K562 (cell line): ENCODE measurements around the gene PPARD. TPM values are rescaled to one million over a fixed set of nuclear protein-coding genes. Genes with fewer than 3 reads are reported as not detected.

Experiments used
- GTF2F1 ChIP-seq: IDR thresholded peaks from 2 replicates; pipeline ENCODE4 v1.6.1; 2011; ENCODE audit warnings: low read depth, low read length, improper control_type of control experiment
- MBD1 ChIP-seq: fragments of 250-450 bp; sonication (Bioruptor Pico); IDR thresholded peaks from 2 replicates; pipeline ENCODE4 v1.8.0; 2022; ENCODE audit warnings: inconsistent platforms
- MEF2A ChIP-seq: IDR thresholded peaks from 2 replicates; pipeline ENCODE4 v1.6.1; 2011; ENCODE audit warnings: low read depth, mild to moderate bottlenecking, low read length, moderate library complexity; ENCODE audit not compliant: control insufficient read depth
- MLLT1 ChIP-seq, 2 experiments: fragments of 450-650 bp; IDR thresholded peaks; 2 replicates each; pipeline ENCODE4 v1.6.1; 2016
- MXI1 ChIP-seq: IDR thresholded peaks from 2 replicates; pipeline ENCODE4 v1.6.1; 2011; ENCODE audit warnings: low read depth, mild to moderate bottlenecking, improper control_type of control experiment, low read length
- TCF7 ChIP-seq: sonication (generic); IDR thresholded peaks from 2 replicates; pipeline ENCODE4 v1.6.1; 2016; ENCODE audit warnings: antibody characterized with exemption, borderline replicate concordance
- ZNF12 ChIP-seq: sonication (generic); formaldehyde crosslinking; IDR thresholded peaks from 2 replicates; pipeline ENCODE4 v1.4.0; 2020; ENCODE audit warnings: mild to moderate bottlenecking, missing genetic modification reagents
- ZNF347 ChIP-seq: fragments of 450-650 bp; formaldehyde crosslinking; IDR thresholded peaks from 2 replicates; pipeline ENCODE4 v1.4.0; 2020; ENCODE audit warnings: low read depth, mild to moderate bottlenecking, moderate library complexity
- polyA plus RNA-seq, 8 experiments: library from polyadenylated mRNA; depleted of rRNA in 4 of 8; stranded (reverse) in 5 of 8; unstranded in 3 of 8; fragments of >200 nt; fragmentation: Nextera tagmentation in 2 of 8; fragmentation: Illumina TruSeq in 1 of 8; extraction: Ambion mirVana in 2 of 8; extraction: Trizol in 1 of 8; gene quantifications; 2 replicates each; pipeline versions ENCODE4 v1.2.1 to v1.2.3, GENCODE V29; 2011 to 2014; ENCODE audit warnings: inconsistent platforms in 1 of 8, missing spikeins in 1 of 8
- total RNA-seq, 7 experiments: library from RNA; depleted of rRNA in 6 of 7; stranded (reverse); fragments of >200 nt in 6 of 7; fragmentation: Illumina TruSeq in 2 of 7; extraction: Trizol in 2 of 7; gene quantifications; 2 replicates each; pipeline versions ENCODE4 v1.2.1 to v1.2.3, GENCODE V29; 2011 to 2021; ENCODE audit warnings: low replicate concordance in 1 of 7
- TF ChIP-seq, protein P1 (sequence below): fragments of 200-800 bp; sonication (Bioruptor generic); IDR thresholded peaks from 2 replicates; pipeline ENCODE4 v1.6.1; 2016; ENCODE audit warnings: missing genetic modification characterization, missing compliant biosample characterization
- TF ChIP-seq, protein P2 (sequence below): fragments of 250-450 bp; sonication (Bioruptor Pico); IDR thresholded peaks from 2 replicates; pipeline ENCODE4 v1.5.0; 2021; ENCODE audit warnings: mild to moderate bottlenecking, borderline replicate concordance
- TF ChIP-seq, protein P3 (sequence below): fragments of 250-450 bp; sonication (Bioruptor Pico); IDR thresholded peaks from 2 replicates; pipeline ENCODE4 v1.4.0; 2020

The PPARD gene
- total and polyA plus RNA-seq, 9 of the 15 experiments (the other 6 are each of a cell fraction or from before 2014, with no cell fraction given), result 0.14 to 13.2 (median 3.8) TPM

GRCh38 chr6:35342258-35343091 lies at the start of gene PPARD (continued):
- TF ChIP-seq, protein P1, sequence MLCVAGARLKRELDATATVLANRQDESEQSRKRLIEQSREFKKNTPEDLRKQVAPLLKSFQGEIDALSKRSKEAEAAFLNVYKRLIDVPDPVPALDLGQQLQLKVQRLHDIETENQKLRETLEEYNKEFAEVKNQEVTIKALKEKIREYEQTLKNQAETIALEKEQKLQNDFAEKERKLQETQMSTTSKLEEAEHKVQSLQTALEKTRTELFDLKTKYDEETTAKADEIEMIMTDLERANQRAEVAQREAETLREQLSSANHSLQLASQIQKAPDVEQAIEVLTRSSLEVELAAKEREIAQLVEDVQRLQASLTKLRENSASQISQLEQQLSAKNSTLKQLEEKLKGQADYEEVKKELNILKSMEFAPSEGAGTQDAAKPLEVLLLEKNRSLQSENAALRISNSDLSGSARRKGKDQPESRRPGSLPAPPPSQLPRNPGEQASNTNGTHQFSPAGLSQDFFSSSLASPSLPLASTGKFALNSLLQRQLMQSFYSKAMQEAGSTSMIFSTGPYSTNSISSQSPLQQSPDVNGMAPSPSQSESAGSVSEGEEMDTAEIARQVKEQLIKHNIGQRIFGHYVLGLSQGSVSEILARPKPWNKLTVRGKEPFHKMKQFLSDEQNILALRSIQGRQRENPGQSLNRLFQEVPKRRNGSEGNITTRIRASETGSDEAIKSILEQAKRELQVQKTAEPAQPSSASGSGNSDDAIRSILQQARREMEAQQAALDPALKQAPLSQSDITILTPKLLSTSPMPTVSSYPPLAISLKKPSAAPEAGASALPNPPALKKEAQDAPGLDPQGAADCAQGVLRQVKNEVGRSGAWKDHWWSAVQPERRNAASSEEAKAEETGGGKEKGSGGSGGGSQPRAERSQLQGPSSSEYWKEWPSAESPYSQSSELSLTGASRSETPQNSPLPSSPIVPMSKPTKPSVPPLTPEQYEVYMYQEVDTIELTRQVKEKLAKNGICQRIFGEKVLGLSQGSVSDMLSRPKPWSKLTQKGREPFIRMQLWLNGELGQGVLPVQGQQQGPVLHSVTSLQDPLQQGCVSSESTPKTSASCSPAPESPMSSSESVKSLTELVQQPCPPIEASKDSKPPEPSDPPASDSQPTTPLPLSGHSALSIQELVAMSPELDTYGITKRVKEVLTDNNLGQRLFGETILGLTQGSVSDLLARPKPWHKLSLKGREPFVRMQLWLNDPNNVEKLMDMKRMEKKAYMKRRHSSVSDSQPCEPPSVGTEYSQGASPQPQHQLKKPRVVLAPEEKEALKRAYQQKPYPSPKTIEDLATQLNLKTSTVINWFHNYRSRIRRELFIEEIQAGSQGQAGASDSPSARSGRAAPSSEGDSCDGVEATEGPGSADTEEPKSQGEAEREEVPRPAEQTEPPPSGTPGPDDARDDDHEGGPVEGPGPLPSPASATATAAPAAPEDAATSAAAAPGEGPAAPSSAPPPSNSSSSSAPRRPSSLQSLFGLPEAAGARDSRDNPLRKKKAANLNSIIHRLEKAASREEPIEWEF (CRISPR knock-in tag), result no peak
- TF ChIP-seq TCF7, result peak; percentile 71; the same call in 1 of the 2 replicates
- TF ChIP-seq MLLT1 (IDR thresholded peaks at IDR 0.05), result no peak
- no peak for TF ChIP-seq ZNF347 (CRISPR knock-in tag)
- no peak for TF ChIP-seq MBD1 (CRISPR knock-in tag)
- TF ChIP-seq MEF2A, result peak; percentile 19; the same call in 1 of the 2 replicates
- TF ChIP-seq, protein P2, sequence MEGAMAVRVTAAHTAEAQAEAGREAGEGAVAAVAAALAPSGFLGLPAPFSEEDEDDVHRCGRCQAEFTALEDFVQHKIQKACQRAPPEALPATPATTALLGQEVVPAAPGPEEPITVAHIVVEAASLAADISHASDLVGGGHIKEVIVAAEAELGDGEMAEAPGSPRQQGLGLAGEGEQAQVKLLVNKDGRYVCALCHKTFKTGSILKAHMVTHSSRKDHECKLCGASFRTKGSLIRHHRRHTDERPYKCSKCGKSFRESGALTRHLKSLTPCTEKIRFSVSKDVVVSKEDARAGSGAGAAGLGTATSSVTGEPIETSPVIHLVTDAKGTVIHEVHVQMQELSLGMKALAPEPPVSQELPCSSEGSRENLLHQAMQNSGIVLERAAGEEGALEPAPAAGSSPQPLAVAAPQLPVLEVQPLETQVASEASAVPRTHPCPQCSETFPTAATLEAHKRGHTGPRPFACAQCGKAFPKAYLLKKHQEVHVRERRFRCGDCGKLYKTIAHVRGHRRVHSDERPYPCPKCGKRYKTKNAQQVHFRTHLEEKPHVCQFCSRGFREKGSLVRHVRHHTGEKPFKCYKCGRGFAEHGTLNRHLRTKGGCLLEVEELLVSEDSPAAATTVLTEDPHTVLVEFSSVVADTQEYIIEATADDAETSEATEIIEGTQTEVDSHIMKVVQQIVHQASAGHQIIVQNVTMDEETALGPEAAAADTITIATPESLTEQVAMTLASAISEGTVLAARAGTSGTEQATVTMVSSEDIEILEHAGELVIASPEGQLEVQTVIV, result no peak
- TF ChIP-seq, protein P3, sequence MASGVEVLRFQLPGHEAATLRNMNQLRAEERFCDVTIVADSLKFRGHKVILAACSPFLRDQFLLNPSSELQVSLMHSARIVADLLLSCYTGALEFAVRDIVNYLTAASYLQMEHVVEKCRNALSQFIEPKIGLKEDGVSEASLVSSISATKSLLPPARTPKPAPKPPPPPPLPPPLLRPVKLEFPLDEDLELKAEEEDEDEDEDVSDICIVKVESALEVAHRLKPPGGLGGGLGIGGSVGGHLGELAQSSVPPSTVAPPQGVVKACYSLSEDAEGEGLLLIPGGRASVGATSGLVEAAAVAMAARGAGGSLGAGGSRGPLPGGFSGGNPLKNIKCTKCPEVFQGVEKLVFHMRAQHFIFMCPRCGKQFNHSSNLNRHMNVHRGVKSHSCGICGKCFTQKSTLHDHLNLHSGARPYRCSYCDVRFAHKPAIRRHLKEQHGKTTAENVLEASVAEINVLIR (CRISPR knock-in tag), result peak; percentile 78
- peak; percentile 41; the same call in 1 of the 2 replicates for TF ChIP-seq MXI1
- TF ChIP-seq GTF2F1, result peak; percentile 48; the same call in 1 of the 2 replicates
- TF ChIP-seq ZNF12, result 0 out of 2 replicates have a peak, but pooled peaks have one; percentile 10
